ENCODE results near the gene MMP17.

- TF ChIP-seq POLR2A (IDR thresholded peaks at IDR 0.05) = no peak
- TF ChIP-seq, protein P1, sequence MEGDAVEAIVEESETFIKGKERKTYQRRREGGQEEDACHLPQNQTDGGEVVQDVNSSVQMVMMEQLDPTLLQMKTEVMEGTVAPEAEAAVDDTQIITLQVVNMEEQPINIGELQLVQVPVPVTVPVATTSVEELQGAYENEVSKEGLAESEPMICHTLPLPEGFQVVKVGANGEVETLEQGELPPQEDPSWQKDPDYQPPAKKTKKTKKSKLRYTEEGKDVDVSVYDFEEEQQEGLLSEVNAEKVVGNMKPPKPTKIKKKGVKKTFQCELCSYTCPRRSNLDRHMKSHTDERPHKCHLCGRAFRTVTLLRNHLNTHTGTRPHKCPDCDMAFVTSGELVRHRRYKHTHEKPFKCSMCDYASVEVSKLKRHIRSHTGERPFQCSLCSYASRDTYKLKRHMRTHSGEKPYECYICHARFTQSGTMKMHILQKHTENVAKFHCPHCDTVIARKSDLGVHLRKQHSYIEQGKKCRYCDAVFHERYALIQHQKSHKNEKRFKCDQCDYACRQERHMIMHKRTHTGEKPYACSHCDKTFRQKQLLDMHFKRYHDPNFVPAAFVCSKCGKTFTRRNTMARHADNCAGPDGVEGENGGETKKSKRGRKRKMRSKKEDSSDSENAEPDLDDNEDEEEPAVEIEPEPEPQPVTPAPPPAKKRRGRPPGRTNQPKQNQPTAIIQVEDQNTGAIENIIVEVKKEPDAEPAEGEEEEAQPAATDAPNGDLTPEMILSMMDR (IDR thresholded peaks at IDR 0.05) = no peak
- TF ChIP-seq EP300 (IDR thresholded peaks at IDR 0.05; ENCODE audit: low read depth) = no peak
- no peak for TF ChIP-seq POLR2AphosphoS5 (IDR thresholded peaks at IDR 0.05)
These were observed 44.2 kb downstream of the MMP17 start for GRCh38 chr12:131872154-131873051.
